Osteocyte (in vitro differentiated cells): ENCODE measurements around the gene CTSD. TPM values are rescaled to one million over a fixed set of nuclear protein-coding genes. Genes with fewer than 3 reads are reported as not detected.
A peak's percentile ranks its signal among the peaks of the same experiment; 100 is the strongest.

Source experiments
- DNase-seq: peaks from one replicate; pipeline ENCODE4 v3.0.0; 2021; ENCODE audit warnings: mixed read lengths; ENCODE audit not compliant: unreplicated experiment; ENCODE audit errors: extremely low spot score
- H3K27ac Mint-ChIP-seq: one replicate; pipeline ENCODE4 v1.8.0; 2021; ENCODE audit warnings: mild to moderate bottlenecking, mixed read lengths; ENCODE audit not compliant: unreplicated experiment
- H3K27me3 Mint-ChIP-seq: one replicate; pipeline ENCODE4 v1.8.0; 2021; ENCODE audit warnings: mixed read lengths; ENCODE audit not compliant: unreplicated experiment
- H3K36me3 Mint-ChIP-seq: one replicate; pipeline ENCODE4 v1.8.0; 2021; ENCODE audit warnings: mixed read lengths; ENCODE audit not compliant: unreplicated experiment
- H3K4me1 Mint-ChIP-seq: one replicate; pipeline ENCODE4 v1.8.0; 2021; ENCODE audit warnings: mixed read lengths; ENCODE audit not compliant: unreplicated experiment
- H3K4me3 Mint-ChIP-seq: one replicate; pipeline ENCODE4 v1.8.0; 2021; ENCODE audit warnings: mild to moderate bottlenecking, moderate library complexity, mixed read lengths; ENCODE audit not compliant: unreplicated experiment
- H3K9me3 Mint-ChIP-seq: one replicate; pipeline ENCODE4 v1.8.0; 2021; ENCODE audit warnings: mixed read lengths; ENCODE audit not compliant: unreplicated experiment
- total RNA-seq: library from RNA; stranded (reverse); gene quantifications from 2 replicates; pipeline ENCODE4 v1.2.1, GENCODE V29; 2021
- TF ChIP-seq, protein P1 (sequence below): fragments of 200-600 bp; sonication (generic); IDR thresholded peaks from 2 replicates; pipeline ENCODE4 v1.5.0; 2021; ENCODE audit warnings: antibody characterized with exemption, mild to moderate bottlenecking, moderate library complexity

Gene CTSD
- total RNA-seq, 1 donor from 2014 or later: 2,062 TPM

DNA sequence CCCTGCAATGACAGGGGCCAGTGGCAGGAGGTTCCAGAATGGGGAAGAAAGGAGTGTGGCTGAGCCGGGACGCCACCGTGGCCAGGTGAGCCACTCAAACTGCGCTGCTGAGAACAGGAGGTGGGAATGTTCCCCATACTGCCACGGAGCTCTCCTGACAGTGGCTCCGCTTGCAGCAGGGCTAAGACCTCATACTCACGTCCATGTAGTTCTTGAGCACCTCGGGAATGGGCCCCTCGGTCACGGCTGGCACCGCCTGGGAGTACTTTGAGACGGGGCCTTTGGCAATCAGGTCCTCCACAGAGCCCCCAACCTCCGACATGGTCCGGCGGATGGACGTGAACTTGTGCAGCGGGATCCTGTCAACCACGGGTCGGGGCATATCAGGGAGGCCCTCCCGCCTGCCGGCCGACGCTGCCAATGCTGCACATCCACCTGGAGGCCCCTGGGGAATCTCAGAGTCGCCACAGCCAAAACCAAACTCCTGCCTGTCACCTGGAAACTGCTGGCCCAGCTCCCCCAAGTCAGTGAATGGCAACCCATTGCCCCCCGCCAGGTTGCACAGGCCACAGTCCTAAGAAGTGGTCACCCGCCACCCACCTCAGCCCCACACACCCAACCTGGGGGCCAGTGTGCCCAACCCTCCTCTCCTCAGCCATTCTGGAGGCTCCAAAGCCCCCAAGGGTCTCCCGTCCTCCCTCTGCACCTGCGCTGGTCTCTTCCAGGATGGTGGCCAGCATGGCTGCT is 2.4 kb downstream of the CTSD start:
- DNase-seq: no peak
- TF ChIP-seq, protein P1, sequence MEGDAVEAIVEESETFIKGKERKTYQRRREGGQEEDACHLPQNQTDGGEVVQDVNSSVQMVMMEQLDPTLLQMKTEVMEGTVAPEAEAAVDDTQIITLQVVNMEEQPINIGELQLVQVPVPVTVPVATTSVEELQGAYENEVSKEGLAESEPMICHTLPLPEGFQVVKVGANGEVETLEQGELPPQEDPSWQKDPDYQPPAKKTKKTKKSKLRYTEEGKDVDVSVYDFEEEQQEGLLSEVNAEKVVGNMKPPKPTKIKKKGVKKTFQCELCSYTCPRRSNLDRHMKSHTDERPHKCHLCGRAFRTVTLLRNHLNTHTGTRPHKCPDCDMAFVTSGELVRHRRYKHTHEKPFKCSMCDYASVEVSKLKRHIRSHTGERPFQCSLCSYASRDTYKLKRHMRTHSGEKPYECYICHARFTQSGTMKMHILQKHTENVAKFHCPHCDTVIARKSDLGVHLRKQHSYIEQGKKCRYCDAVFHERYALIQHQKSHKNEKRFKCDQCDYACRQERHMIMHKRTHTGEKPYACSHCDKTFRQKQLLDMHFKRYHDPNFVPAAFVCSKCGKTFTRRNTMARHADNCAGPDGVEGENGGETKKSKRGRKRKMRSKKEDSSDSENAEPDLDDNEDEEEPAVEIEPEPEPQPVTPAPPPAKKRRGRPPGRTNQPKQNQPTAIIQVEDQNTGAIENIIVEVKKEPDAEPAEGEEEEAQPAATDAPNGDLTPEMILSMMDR: no peak
- Mint-ChIP-seq H3K9me3 (no peaks in the 10 kb centered on the region), H3K4me1 (peaks cover 54% of the 10 kb centered on the region), H3K36me3 (peaks cover 23% of the 10 kb centered on the region), H3K27ac (peak overlapping the region; percentile 69), H3K27me3 (no peaks in the 10 kb centered on the region), H3K4me3 (peak overlapping the region; percentile 74)

DNA sequence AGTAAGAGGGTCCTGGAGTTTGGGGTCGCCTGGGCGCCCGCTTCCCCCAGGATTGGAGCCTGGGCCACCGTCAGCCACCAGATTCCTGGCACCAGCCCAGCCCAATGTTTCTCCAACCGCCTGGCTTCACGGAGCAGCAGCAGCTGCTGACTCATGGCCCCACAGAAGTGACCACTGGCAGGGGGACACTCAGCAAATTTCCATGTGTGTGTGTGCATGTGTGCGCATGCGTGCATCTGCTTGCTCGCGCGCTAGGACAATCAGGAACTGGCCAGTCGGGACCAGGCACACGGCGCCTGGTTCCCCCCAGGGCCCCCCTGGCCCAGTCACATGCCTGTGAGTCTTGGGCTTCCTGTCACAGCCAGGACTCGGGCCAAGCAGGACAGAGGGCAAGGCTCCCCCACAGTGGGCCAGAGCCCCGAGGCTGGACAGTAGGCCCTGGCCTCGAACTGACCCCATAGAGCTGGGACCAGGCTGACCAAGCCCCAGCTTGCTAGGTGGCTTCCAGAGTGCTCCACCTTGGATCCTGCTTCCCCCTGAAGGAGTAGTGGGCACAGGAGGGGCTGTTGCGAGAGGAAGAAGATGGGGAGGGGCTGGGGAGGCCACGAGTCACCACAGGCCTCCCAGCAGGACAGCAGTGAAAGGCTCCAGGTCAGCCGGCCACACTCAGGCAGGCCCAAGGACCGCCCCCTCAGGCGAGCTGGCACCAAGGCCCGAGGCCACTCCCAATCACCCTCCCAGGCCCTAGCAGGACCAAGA is 3.2 kb downstream of the CTSD start:
- no peak for DNase-seq
- TF ChIP-seq, protein P1: no peak
- Mint-ChIP-seq H3K4me1 (peaks cover 60% of the 10 kb centered on the region), H3K27me3 (no peaks in the 10 kb centered on the region), H3K4me3 (peak overlapping the region; percentile 74), H3K9me3 (no peaks in the 10 kb centered on the region), H3K27ac (peak overlapping the region; percentile 14), H3K36me3 (peaks cover 30% of the 10 kb centered on the region)

DNA sequence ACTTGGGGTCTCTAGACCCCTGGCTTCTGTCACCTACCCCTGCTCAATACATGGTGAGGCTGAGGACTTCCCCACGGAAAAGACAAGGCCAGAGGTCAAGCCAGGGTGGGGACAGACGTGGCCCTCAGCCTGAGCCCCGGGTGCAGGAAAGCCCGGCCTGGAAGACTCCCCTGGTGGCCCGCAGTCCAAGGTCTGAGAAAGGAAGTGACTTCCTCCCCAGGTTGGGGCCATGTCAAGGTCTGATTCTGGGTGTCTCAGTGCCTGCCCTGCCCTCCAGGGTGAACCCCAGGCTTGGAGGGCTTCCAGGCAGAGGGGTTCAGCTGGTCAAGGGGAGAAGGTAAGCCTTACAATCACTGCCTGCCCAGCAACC is 3.9 kb downstream of the CTSD start:
- no peak for DNase-seq

DNA sequence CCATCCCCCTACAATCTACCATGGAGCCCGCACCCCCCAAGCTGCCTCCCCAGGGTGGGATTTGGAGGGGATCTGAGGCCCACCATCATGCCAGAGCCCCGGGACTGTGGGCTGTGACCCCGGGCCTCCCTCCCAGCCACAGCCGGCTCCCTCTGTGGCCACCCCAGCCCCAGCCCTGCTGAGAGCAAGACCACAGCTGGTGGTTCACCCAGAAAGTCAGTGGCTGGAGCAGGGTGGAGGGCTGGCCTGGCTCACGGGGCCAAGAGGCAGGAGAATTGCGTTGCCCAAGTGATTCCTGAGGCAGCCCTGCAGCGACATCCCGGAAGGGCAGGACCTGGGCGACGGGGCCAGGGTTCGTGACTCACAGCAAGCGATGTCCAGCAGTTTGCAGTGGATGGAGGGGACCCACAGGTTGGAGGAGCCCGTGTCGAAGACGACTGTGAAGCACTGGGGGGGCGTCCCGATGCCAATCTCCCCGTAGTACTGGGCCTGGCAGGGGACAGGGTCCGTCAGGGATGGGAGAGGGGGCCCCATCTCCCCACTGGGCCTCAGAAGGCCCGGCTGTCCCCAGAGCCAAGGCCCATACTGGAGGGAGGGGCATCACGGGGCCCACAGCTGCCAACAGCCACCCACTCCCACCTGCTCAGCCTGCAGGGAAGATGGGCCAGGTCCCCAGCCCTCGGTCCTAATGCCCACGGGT is 4.4 kb downstream of the CTSD start:
- H3K9me3 Mint-ChIP-seq: no peaks in the 10 kb centered on the region
- no peak overlapping the region for H3K27ac Mint-ChIP-seq
- TF ChIP-seq, protein P1: no peak
- peaks cover 37% of the 10 kb centered on the region for H3K36me3 Mint-ChIP-seq
- H3K27me3 Mint-ChIP-seq: no peaks in the 10 kb centered on the region
- peak overlapping the region; percentile 10 for H3K4me3 Mint-ChIP-seq
- no peak for DNase-seq
- H3K4me1 Mint-ChIP-seq: peaks cover 60% of the 10 kb centered on the region

More for the DNA sequence above, 3.9 kb downstream of the CTSD start:
- Mint-ChIP-seq H3K4me1 (peaks cover 63% of the 10 kb centered on the region), H3K9me3 (no peaks in the 10 kb centered on the region), H3K27ac (no peak overlapping the region), H3K4me3 (no peak overlapping the region), H3K36me3 (peaks cover 35% of the 10 kb centered on the region), H3K27me3 (no peaks in the 10 kb centered on the region)
- TF ChIP-seq, protein P1: no peak
